SU-DHL-6 (cell line): ENCODE data around the gene MEIOB.

Experiments
- H2AFZ ChIP-seq: fragments of 200-600 bp; sonication (generic); 2 replicates; pipeline ENCODE4 v1.6.1; 2014; ENCODE audit warnings: low read depth, mild to moderate bottlenecking, moderate library complexity, mixed read lengths, antibody characterized with exemption, low read length; ENCODE audit not compliant: severe bottlenecking
- H3F3A ChIP-seq: fragments of 200-600 bp; shearing (Covaris generic); 2 replicates; pipeline ENCODE4 v1.6.0; 2016; ENCODE audit warnings: antibody characterized with exemption, mild to moderate bottlenecking; ENCODE audit not compliant: insufficient read depth
- H3K27ac ChIP-seq: fragments of 200-600 bp; sonication (generic); 2 replicates; pipeline ENCODE4 v1.5.1; 2016; ENCODE audit warnings: low read depth, mild to moderate bottlenecking, low read length, moderate library complexity, mixed read lengths
- H3K27me3 ChIP-seq: fragments of 200-600 bp; sonication (generic), shearing (Covaris generic); 2 replicates; pipeline ENCODE4 v1.6.0; 2014; ENCODE audit warnings: mild to moderate bottlenecking, low read length
- H3K36me3 ChIP-seq: fragments of 200-600 bp; sonication (generic); 2 replicates; pipeline ENCODE4 v1.6.1; 2014; ENCODE audit warnings: mild to moderate bottlenecking, low read length, mixed read lengths
- H3K4me2 ChIP-seq: fragments of 300-600, 200-600 bp; shearing (Covaris generic), sonication (generic); 2 replicates; pipeline ENCODE4 v1.6.0; 2014; ENCODE audit warnings: low read length, low read depth, mild to moderate bottlenecking; ENCODE audit not compliant: poor library complexity, severe bottlenecking
- H3K4me3 ChIP-seq: fragments of 200-600 bp; sonication (generic); 2 replicates; pipeline ENCODE4 v1.5.1; 2014; ENCODE audit warnings: antibody characterized with exemption, low read length, mild to moderate bottlenecking, mixed read lengths; ENCODE audit not compliant: insufficient read depth, poor library complexity, severe bottlenecking
- H3K79me2 ChIP-seq: fragments of 200-600 bp; sonication (generic); 2 replicates; pipeline ENCODE4 v1.6.1; 2014; ENCODE audit warnings: mild to moderate bottlenecking, low read length, moderate library complexity; ENCODE audit not compliant: insufficient read depth
- H3K9ac ChIP-seq: fragments of 200-600 bp; sonication (generic); 2 replicates; pipeline ENCODE4 v1.7.0; 2014; ENCODE audit warnings: mild to moderate bottlenecking, low read length
- H3K9me2 ChIP-seq: fragments of 200-600 bp; sonication (generic); replicated peaks from 2 replicates; pipeline ENCODE4 v1.6.1; 2014; ENCODE audit warnings: low read length; ENCODE audit not compliant: insufficient read depth
- H3K9me3 ChIP-seq: fragments of 200-600 bp; sonication (generic); 2 replicates; pipeline ENCODE4 v1.6.1; 2014; ENCODE audit warnings: low read length, mixed read lengths; ENCODE audit not compliant: insufficient read depth
- H4K20me1 ChIP-seq: fragments of 200-600 bp; sonication (generic); 2 replicates; pipeline ENCODE4 v1.6.1; 2014; ENCODE audit warnings: low read depth, mild to moderate bottlenecking, antibody characterized with exemption, low read length, moderate library complexity, mixed read lengths
- CTCF ChIP-seq: fragments of 200-600 bp; sonication (generic); IDR thresholded peaks from one replicate; pipeline ENCODE4 v1.5.1; 2017; ENCODE audit warnings: antibody characterized with exemption, mild to moderate bottlenecking, low read length, moderate library complexity; ENCODE audit not compliant: insufficient read depth, poor library complexity, severe bottlenecking
- EZH2phosphoT487 ChIP-seq: fragments of 200-600 bp; sonication (generic), shearing (Covaris generic); conservative IDR thresholded peaks from 2 replicates; pipeline ENCODE4 v1.6.1; 2018; ENCODE audit warnings: mild to moderate bottlenecking, antibody characterized with exemption, low read length, moderate library complexity, mixed read lengths

MEIOB gene

GRCh38 chr16:1817716-1818115 lies 54.2 kb downstream of the MEIOB start:
- Histone ChIP-seq H3K27me3 (no peaks in the 10 kb centered on the region), H3K9ac (no peak overlapping the region), H3K79me2 (no peaks in the 10 kb centered on the region), H4K20me1 (no peaks in the 10 kb centered on the region), H3K9me2 (no peaks in the 10 kb centered on the region), H3K9me3 (no peaks in the 10 kb centered on the region), H3K27ac (no peak overlapping the region), H2AFZ (no peak overlapping the region), H3K36me3 (no peaks in the 10 kb centered on the region), H3K4me3 (no peak overlapping the region), H3F3A (no peaks in the 10 kb centered on the region), H3K4me2 (no peak overlapping the region)
- no peak for TF ChIP-seq EZH2phosphoT487
- TF ChIP-seq CTCF = no peak

- Histone ChIP-seq H3K9me3 (no peaks in the 10 kb centered on the region), H3K79me2 (no peaks in the 10 kb centered on the region), H3K9me2 (no peaks in the 10 kb centered on the region), H3F3A (no peaks in the 10 kb centered on the region), H4K20me1 (no peaks in the 10 kb centered on the region), H3K4me3 (no peak overlapping the region), H3K27me3 (no peaks in the 10 kb centered on the region), H3K4me2 (no peak overlapping the region), H3K27ac (no peak overlapping the region), H3K36me3 (no peaks in the 10 kb centered on the region), H3K9ac (no peak overlapping the region), H2AFZ (no peak overlapping the region)
- TF ChIP-seq EZH2phosphoT487 (no peak), CTCF (no peak)
Observed at GRCh38 chr16:1817276-1817589, 54.7 kb downstream of the MEIOB start.

- no peak overlapping the region for H3K9ac ChIP-seq
- H3K36me3 ChIP-seq = no peaks in the 10 kb centered on the region
- H3K9me2 ChIP-seq = no peaks in the 10 kb centered on the region
- no peaks in the 10 kb centered on the region for H4K20me1 ChIP-seq
- no peaks in the 10 kb centered on the region for H3K9me3 ChIP-seq
- no peak overlapping the region for H3K27ac ChIP-seq
- H3K4me2 ChIP-seq = no peak overlapping the region
- H2AFZ ChIP-seq = no peak overlapping the region
- no peak overlapping the region for H3K4me3 ChIP-seq
- no peaks in the 10 kb centered on the region for H3K79me2 ChIP-seq
- H3K27me3 ChIP-seq = no peaks in the 10 kb centered on the region
- TF ChIP-seq CTCF (no peak), EZH2phosphoT487 (no peak)
- H3F3A ChIP-seq = no peaks in the 10 kb centered on the region
Observed at GRCh38 chr16:1816396-1817275, 55.3 kb downstream of the MEIOB start.
